Astrocyte (in vitro differentiated cells and primary cell): ENCODE results near the gene CD177. TPM values are rescaled to one million over a fixed set of nuclear protein-coding genes. Genes with fewer than 3 reads are reported as not detected.
A peak's percentile ranks its signal among the peaks of the same experiment; 100 is the strongest.
"Not testable (repeated sequence)": the region's sequence is repeated elsewhere in the genome, so short reads cannot be mapped to it uniquely, and the experiment has no call there.

Experiments
- DNase-seq: peaks from one replicate; pipeline ENCODE4 v3.0.0-alpha.2; 2010; ENCODE audit warnings: low read depth
- FAIRE-seq: peaks from 2 replicates; lab custom pipeline; 2011; peaks lifted over from hg19 to GRCh38; lab: Jason Lieb, UNC
- H2AFZ ChIP-seq: 2 replicates; pipeline ENCODE4 v1.6.0; 2012; ENCODE audit warnings: low read depth, low read length, inconsistent platforms
- H3K27ac ChIP-seq: 2 replicates; pipeline ENCODE4 v1.5.1; 2011; ENCODE audit warnings: low read depth, low read length, inconsistent platforms
- H3K27me3 ChIP-seq: 2 replicates; pipeline ENCODE4 v1.6.0; 2011; ENCODE audit warnings: low read length, inconsistent platforms; ENCODE audit not compliant: insufficient read depth
- H3K36me3 ChIP-seq: 2 replicates; pipeline ENCODE4 v1.5.1; 2011; ENCODE audit warnings: low read length, inconsistent platforms; ENCODE audit not compliant: insufficient read depth
- H3K4me1 ChIP-seq: 2 replicates; pipeline ENCODE4 v1.5.1; 2011; ENCODE audit warnings: low read length, inconsistent platforms; ENCODE audit not compliant: insufficient read depth
- H3K4me2 ChIP-seq: 2 replicates; pipeline ENCODE4 v1.6.0; 2012; ENCODE audit warnings: low read length, inconsistent platforms
- H3K4me3 ChIP-seq: 2 replicates; pipeline ENCODE4 v1.5.1; 2011; ENCODE audit warnings: low read depth, mild to moderate bottlenecking, low read length, inconsistent platforms; ENCODE audit not compliant: insufficient read depth
- H3K79me2 ChIP-seq: 2 replicates; pipeline ENCODE4 v1.6.0; 2012; ENCODE audit warnings: mild to moderate bottlenecking, low read length, inconsistent platforms; ENCODE audit not compliant: insufficient read depth
- H3K9ac ChIP-seq: 2 replicates; pipeline ENCODE4 v1.6.0; 2012; ENCODE audit warnings: mild to moderate bottlenecking, low read length, inconsistent platforms
- H3K9me3 ChIP-seq: 2 replicates; pipeline ENCODE4 v1.5.1; 2012; ENCODE audit warnings: low read depth, mild to moderate bottlenecking, low read length, inconsistent platforms; ENCODE audit not compliant: insufficient read depth
- H4K20me1 ChIP-seq: 2 replicates; pipeline ENCODE4 v1.6.0; 2012; ENCODE audit warnings: low read length, inconsistent platforms; ENCODE audit not compliant: insufficient read depth
- H3K27ac Mint-ChIP-seq: one replicate; pipeline ENCODE4 v1.8.0; 2021; ENCODE audit warnings: mild to moderate bottlenecking, mixed read lengths; ENCODE audit not compliant: unreplicated experiment
- H3K27me3 Mint-ChIP-seq: one replicate; pipeline ENCODE4 v1.8.0; 2021; ENCODE audit warnings: low read depth, mixed read lengths; ENCODE audit not compliant: unreplicated experiment
- H3K36me3 Mint-ChIP-seq: one replicate; pipeline ENCODE4 v1.8.0; 2021; ENCODE audit warnings: low read depth, mixed read lengths; ENCODE audit not compliant: unreplicated experiment
- H3K4me1 Mint-ChIP-seq: one replicate; pipeline ENCODE4 v1.8.0; 2021; ENCODE audit warnings: low read depth, mixed read lengths; ENCODE audit not compliant: unreplicated experiment
- H3K4me3 Mint-ChIP-seq: one replicate; pipeline ENCODE4 v1.8.0; 2021; ENCODE audit warnings: mild to moderate bottlenecking, moderate library complexity, mixed read lengths; ENCODE audit not compliant: unreplicated experiment
- H3K9me3 Mint-ChIP-seq: one replicate; pipeline ENCODE4 v1.8.0; 2021; ENCODE audit warnings: mild to moderate bottlenecking, mixed read lengths; ENCODE audit not compliant: unreplicated experiment
- CTCF ChIP-seq: IDR thresholded peaks from 2 replicates; pipeline ENCODE4 v1.5.1; 2011; ENCODE audit warnings: low read depth, mild to moderate bottlenecking, inconsistent platforms, low read length, moderate library complexity; ENCODE audit not compliant: insufficient read depth
- EZH2 ChIP-seq: IDR thresholded peaks from 2 replicates; pipeline ENCODE4 v1.6.1; 2012; ENCODE audit warnings: mild to moderate bottlenecking, low read length, inconsistent platforms; ENCODE audit not compliant: insufficient read depth
- total RNA-seq: library from RNA; stranded (reverse); gene quantifications from 2 replicates; pipeline ENCODE4 v1.2.1, GENCODE V29; 2021

Gene CD177
- total RNA-seq, 1 donor from 2014 or later = not detected

- TF ChIP-seq CTCF (no peak), EZH2 (no peak)
- Mint-ChIP-seq H3K27ac (no peak overlapping the region), H3K27me3 (peaks cover 17% of the 10 kb centered on the region), H3K4me3 (no peak overlapping the region), H3K36me3 (no peaks in the 10 kb centered on the region), H3K9me3 (peaks cover 6% of the 10 kb centered on the region), H3K4me1 (no peaks in the 10 kb centered on the region)
- H3K4me1 ChIP-seq = no peaks in the 10 kb centered on the region
- H4K20me1 ChIP-seq = no peaks in the 10 kb centered on the region
- no peak for DNase-seq
- H3K27me3 ChIP-seq = no peaks in the 10 kb centered on the region
- H3K4me3 ChIP-seq = no peak overlapping the region
- no peak overlapping the region for H3K9ac ChIP-seq
- no peak overlapping the region for H3K4me2 ChIP-seq
- H3K36me3 ChIP-seq = no peaks in the 10 kb centered on the region
- FAIRE-seq = no peak
- H3K79me2 ChIP-seq = no peaks in the 10 kb centered on the region
- H3K27ac ChIP-seq = no peak overlapping the region
- H3K9me3 ChIP-seq = no peaks in the 10 kb centered on the region
- H2AFZ ChIP-seq = no peak overlapping the region
Observed at GRCh38 chr19:43338530-43338929, 15.0 kb upstream of the CD177 start.

DNA sequence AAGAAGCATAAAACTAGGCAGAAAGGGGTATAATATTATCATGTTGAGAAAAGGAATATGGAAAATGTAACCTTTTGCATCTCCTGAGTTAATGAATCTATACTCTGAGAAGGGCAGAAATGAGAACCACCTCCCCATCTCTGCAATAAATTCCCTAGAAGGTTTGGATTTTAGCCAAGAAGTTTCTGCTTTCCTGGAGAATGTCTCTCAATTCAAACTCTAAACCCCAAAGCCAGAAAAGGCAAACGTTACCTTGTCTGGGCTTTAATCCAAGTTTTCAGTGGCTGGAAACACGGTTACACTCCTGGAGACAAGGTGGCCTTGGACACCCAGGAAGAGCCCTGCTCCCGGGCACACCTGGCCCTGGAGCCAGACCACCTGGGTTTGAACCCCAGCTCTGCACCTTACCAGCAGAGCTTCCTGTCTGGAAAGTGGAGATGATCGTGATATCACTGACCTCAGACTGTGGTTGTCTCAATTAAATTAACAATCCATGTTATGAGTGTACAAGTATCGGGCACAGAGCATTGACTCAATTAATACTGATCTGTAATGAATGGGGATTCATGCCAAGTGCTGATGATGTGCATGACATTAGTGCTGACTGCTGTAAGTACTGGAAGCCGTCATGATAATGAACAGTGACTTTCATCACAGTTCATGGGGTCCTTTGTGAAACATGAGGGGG is 14.1 kb upstream of the CD177 start:
- H3K27me3 ChIP-seq, DNase-seq, H3K4me2 ChIP-seq, H3K4me1 ChIP-seq, H3K4me3 ChIP-seq, H4K20me1 ChIP-seq, H3K9ac ChIP-seq, H3K36me3 Mint-ChIP-seq, H3K79me2 ChIP-seq, H3K27ac ChIP-seq, FAIRE-seq, H3K4me1 Mint-ChIP-seq, H3K27ac Mint-ChIP-seq, H2AFZ ChIP-seq, H3K36me3 ChIP-seq, H3K4me3 Mint-ChIP-seq, H3K9me3 ChIP-seq, H3K9me3 Mint-ChIP-seq: not testable (repeated sequence)
- H3K27me3 Mint-ChIP-seq = peaks cover 18% of the 10 kb centered on the region

DNA sequence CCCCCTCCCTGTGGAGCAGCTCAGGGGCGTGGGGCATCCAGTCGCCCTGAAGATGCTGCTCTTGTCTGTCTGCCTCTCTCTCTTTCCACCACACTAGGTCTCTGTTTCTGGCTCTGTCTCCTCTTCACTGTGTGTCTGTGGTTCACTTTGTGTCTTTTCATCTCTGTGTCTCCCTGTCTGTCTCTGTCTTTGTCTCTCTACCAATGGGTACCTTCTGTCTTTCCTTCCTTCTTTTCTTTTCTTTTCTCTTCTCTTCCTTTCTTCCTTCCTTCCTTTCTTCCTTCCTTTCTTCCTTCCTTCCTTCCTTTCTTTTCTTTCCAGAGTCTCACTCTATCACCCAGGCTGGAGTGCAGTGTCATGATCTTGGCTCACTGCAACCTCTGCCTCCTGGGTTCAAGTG is 13.4 kb upstream of the CD177 start:
- H3K79me2 ChIP-seq, H3K27me3 ChIP-seq, H3K9ac ChIP-seq, DNase-seq, H3K9me3 Mint-ChIP-seq, H4K20me1 ChIP-seq, H3K4me1 Mint-ChIP-seq, H2AFZ ChIP-seq, H3K9me3 ChIP-seq, FAIRE-seq, H3K36me3 ChIP-seq, H3K4me2 ChIP-seq, H3K4me3 ChIP-seq, H3K4me3 Mint-ChIP-seq, H3K27ac ChIP-seq, H3K36me3 Mint-ChIP-seq, H3K4me1 ChIP-seq, H3K27ac Mint-ChIP-seq: not testable (repeated sequence)
- peaks cover 18% of the 10 kb centered on the region for H3K27me3 Mint-ChIP-seq

GRCh38 chr19:43341098-43341497 is 12.4 kb upstream of the CD177 start:
- H3K4me3 ChIP-seq, H3K36me3 Mint-ChIP-seq, H3K27ac Mint-ChIP-seq, H3K4me2 ChIP-seq, H3K27ac ChIP-seq, H3K4me1 ChIP-seq, H3K4me3 Mint-ChIP-seq, DNase-seq, H3K9me3 Mint-ChIP-seq, H3K79me2 ChIP-seq, H3K27me3 ChIP-seq, H3K9ac ChIP-seq, H2AFZ ChIP-seq, H3K9me3 ChIP-seq, H3K36me3 ChIP-seq, FAIRE-seq, H4K20me1 ChIP-seq, H3K4me1 Mint-ChIP-seq: not testable (repeated sequence)
- peaks cover 18% of the 10 kb centered on the region for H3K27me3 Mint-ChIP-seq

- H3K4me2 ChIP-seq, H3K27ac ChIP-seq, H4K20me1 ChIP-seq, H3K4me3 ChIP-seq, H3K9me3 Mint-ChIP-seq, H3K36me3 Mint-ChIP-seq, H3K9me3 ChIP-seq, H3K36me3 ChIP-seq, H3K27me3 ChIP-seq, H3K9ac ChIP-seq, H3K4me1 ChIP-seq, FAIRE-seq, H3K79me2 ChIP-seq, H2AFZ ChIP-seq, H3K4me3 Mint-ChIP-seq, H3K4me1 Mint-ChIP-seq, H3K27ac Mint-ChIP-seq: not testable (repeated sequence)
- peaks cover 18% of the 10 kb centered on the region for H3K27me3 Mint-ChIP-seq
- peak; percentile 50 for DNase-seq
Observed at GRCh38 chr19:43342104-43342503, 11.4 kb upstream of the CD177 start.
